Measurements from ENCODE around the gene KLC1. TPM values are rescaled to one million over a fixed set of nuclear protein-coding genes. Genes with fewer than 3 reads are reported as not detected.

KLC1 gene
- total and polyA plus RNA-seq, 10 of the 15 experiments (the other 5 are each of a cell fraction or from before 2014, with no cell fraction given), result 5.5 to 137 (median 76.1) TPM

GRCh38 chr14:103735439-103735814 is 106.4 kb downstream of the KLC1 start:
- Histone ChIP-seq H3K79me2 (ENCODE audit: control insufficient read depth, insufficient read depth, low read length) (no peaks in the 10 kb centered on the region), H3K36me3 (ENCODE audit: control insufficient read depth in 2 of 2, insufficient read depth in 2 of 2, low read length in 1 of 2) (peaks cover 3 to 6% of the 10 kb centered on the region in 2 experiments; a peak in 3 of 4 replicates), H4K20me1 (ENCODE audit: control insufficient read depth, insufficient read depth) (no peaks in the 10 kb centered on the region), H3K4me2 (ENCODE audit: control insufficient read depth, insufficient read depth) (no peak overlapping the region), H3K27ac (ENCODE audit: control insufficient read depth, insufficient read depth) (no peak overlapping the region), H3K9me3 (replicated peaks; ENCODE audit: control insufficient read depth, insufficient read depth, low read length) (no peaks in the 10 kb centered on the region), H3K9ac (ENCODE audit: control insufficient read depth, insufficient read depth, low read length) (no peak overlapping the region), H3K4me3 (no peak overlapping the region), H3K27me3 (replicated peaks in 1 of 2; ENCODE audit: control insufficient read depth in 2 of 2, insufficient read depth in 2 of 2, low read length in 1 of 2) (no peaks in the 10 kb centered on the region), H3K4me1 (ENCODE audit: control insufficient read depth, insufficient read depth, low read length) (no peaks in the 10 kb centered on the region), H2AFZ (ENCODE audit: control insufficient read depth, low read depth, low read length) (no peak overlapping the region)
- TF ChIP-seq TCF12 (IDR thresholded peaks at IDR 0.05; ENCODE audit: low read depth, low read length) (no peak), CBFB (IDR thresholded peaks at IDR 0.05; ENCODE audit: low read depth) (no peak), MTA3 (IDR thresholded peaks at IDR 0.05; ENCODE audit: borderline replicate concordance, low read length) (no peak), E4F1 (IDR thresholded peaks at IDR 0.05; ENCODE audit: borderline replicate concordance, partially characterized antibody) (no peak), JUNB (IDR thresholded peaks at IDR 0.05) (no peak), PAX5 (IDR thresholded peaks at IDR 0.05; ENCODE audit: borderline replicate concordance, low read depth, low read length) (no peak), BMI1 (IDR thresholded peaks at IDR 0.05; ENCODE audit: borderline replicate concordance) (no peak), EED (IDR thresholded peaks at IDR 0.05; ENCODE audit: low read depth) (no peak)
- in situ Hi-C loops (cut with MboI), result no loop called here
- FAIRE-seq (no peak), DNase-seq (ENCODE audit: low read depth, low spot score) (no peak), ATAC-seq (no peak)
- ChIA-PET SMC1A (ENCODE audit: uncharacterized antibody, unreplicated experiment) (no interaction called here), CTCF (interaction anchor here (1.1 kb wide), 1 partner anchor 164 kb away, joined by 5 read pairs; no protein-coding TSS in a partner anchor), RAD21 (ENCODE audit: unreplicated experiment) (no interaction called here), POLR2A (no interaction called here)
- intact Hi-C loops (cut with micrococcal nuclease; ENCODE audit: unreplicated experiment), result no loop called here
- BruUV-seq (replicated peaks), result no TSS peak
- WGBS (ENCODE audit: insufficient coverage, insufficient replicate concordance, low lambda C conversion rate, missing lambda C conversion rate), result 69% methylated on average over 7 of the region's 7 CpGs

Measured in GM12878 (cell line).